Activated CD8-positive, alpha-beta memory T cell treated with anti-CD3 and anti-CD28 coated beads, Interleukin-2, amount 50 U/mL, for 1 hour (primary cell): ENCODE results near the gene AP3B1.
"Not testable (repeated sequence)": the region's sequence is repeated elsewhere in the genome, so short reads cannot be mapped to it uniquely, and the experiment has no call there.

Source experiments
- DNase-seq: peaks from one replicate; pipeline ENCODE4 v3.0.0-alpha.2; 2020; ENCODE audit errors: extremely low read depth

The AP3B1 gene

GRCh38 chr5:78245136-78245535 lies 49.4 kb downstream of the AP3B1 start:
- no peak for DNase-seq

GRCh38 chr5:78243639-78244038 lies 50.9 kb downstream of the AP3B1 start:
- DNase-seq: no peak

- no peak for DNase-seq
Measured at GRCh38 chr5:78243091-78243490, 51.4 kb downstream of the AP3B1 start.

GRCh38 chr5:78242001-78242400 lies 52.5 kb downstream of the AP3B1 start:
- DNase-seq: no peak

- no peak for DNase-seq
Measured at GRCh38 chr5:78237911-78238310, 56.6 kb downstream of the AP3B1 start.

GRCh38 chr5:78236046-78236445 lies 58.5 kb downstream of the AP3B1 start:
- DNase-seq: no peak

GRCh38 chr5:78235289-78235688 lies 59.2 kb downstream of the AP3B1 start:
- no peak for DNase-seq

- DNase-seq: no peak
Measured at GRCh38 chr5:78234804-78235203, 59.7 kb downstream of the AP3B1 start.

- no peak for DNase-seq
Measured at GRCh38 chr5:78232163-78232562, 62.3 kb downstream of the AP3B1 start.

GRCh38 chr5:78224358-78224757 lies 70.1 kb downstream of the AP3B1 start:
- DNase-seq: no peak

GRCh38 chr5:78221964-78222451 lies 72.5 kb downstream of the AP3B1 start:
- DNase-seq: no peak

GRCh38 chr5:78221467-78221866 lies 73.0 kb downstream of the AP3B1 start:
- DNase-seq: no peak

GRCh38 chr5:78215972-78216371 lies 78.5 kb downstream of the AP3B1 start:
- DNase-seq: no peak

GRCh38 chr5:78215565-78215964 lies 78.9 kb downstream of the AP3B1 start:
- no peak for DNase-seq

GRCh38 chr5:78213799-78214198 lies 80.7 kb downstream of the AP3B1 start:
- DNase-seq: no peak

- no peak for DNase-seq
Measured at GRCh38 chr5:78211052-78211451, 83.4 kb downstream of the AP3B1 start.

- DNase-seq: no peak
Measured at GRCh38 chr5:78204241-78204640, 90.3 kb downstream of the AP3B1 start.

- no peak for DNase-seq
Measured at GRCh38 chr5:78203815-78204214, 90.7 kb downstream of the AP3B1 start.

- no peak for DNase-seq
Measured at GRCh38 chr5:78190402-78190801, 104.1 kb downstream of the AP3B1 start.

- not testable (repeated sequence) for DNase-seq
Measured at GRCh38 chr5:78188681-78189080, 105.8 kb downstream of the AP3B1 start.

GRCh38 chr5:78187172-78187571 lies 107.3 kb downstream of the AP3B1 start:
- no peak for DNase-seq

GRCh38 chr5:78182838-78183237 lies 111.7 kb downstream of the AP3B1 start:
- no peak for DNase-seq

GRCh38 chr5:78178356-78178755 lies 116.1 kb downstream of the AP3B1 start:
- DNase-seq: no peak

- DNase-seq: not testable (repeated sequence)
Measured at GRCh38 chr5:78170335-78170734, 124.2 kb downstream of the AP3B1 start.
